Kidney (tissue), 14 donors: Measurements from ENCODE around the gene ARHGEF11. TPM values are rescaled to one million over a fixed set of nuclear protein-coding genes. Genes with fewer than 3 reads are reported as not detected.

Experiments used
- DNase-seq, 5 donors: peaks; one replicate each; pipeline ENCODE4 v3.0.0-alpha.2; 2013 to 2020
- FAIRE-seq: peaks from 2 replicates; lab custom pipeline; 2012; peaks lifted over from hg19 to GRCh38; lab: Jason Lieb, UNC
- H3K27ac ChIP-seq, 2 donors: one replicate each; pipeline ENCODE4 v1.7.0; 2013; ENCODE audit warnings: low read depth in 2 of 2, low read length in 2 of 2, inconsistent platforms in 1 of 2
- H3K27me3 ChIP-seq: one replicate; pipeline ENCODE4 v1.7.1; 2013; ENCODE audit warnings: low read length, inconsistent platforms; ENCODE audit not compliant: control insufficient read depth, insufficient read depth
- H3K36me3 ChIP-seq, 3 donors: one replicate each; pipeline versions ENCODE4 v1.7.0 to v1.7.1; 2013; ENCODE audit warnings: low read length in 3 of 3, control low read depth in 1 of 3, inconsistent platforms in 1 of 3; ENCODE audit not compliant: insufficient read depth in 3 of 3, control insufficient read depth in 2 of 3
- H3K4me1 ChIP-seq, 3 donors: one replicate each; pipeline versions ENCODE4 v1.7.0 to v1.7.1; 2013; ENCODE audit warnings: low read length in 3 of 3, inconsistent platforms in 1 of 3, low read depth in 1 of 3; ENCODE audit not compliant: control insufficient read depth in 2 of 3, insufficient read depth in 2 of 3
- H3K4me3 ChIP-seq, 3 donors: one replicate each; pipeline versions ENCODE4 v1.7.0 to v1.8.1; 2013; ENCODE audit warnings: low read length in 3 of 3, control low read depth in 1 of 3, inconsistent platforms in 1 of 3
- H3K9ac ChIP-seq, 3 donors: one replicate each; pipeline versions ENCODE4 v1.7.0 to v1.7.1; 2013; ENCODE audit warnings: low read length in 3 of 3, control low read depth in 1 of 3, inconsistent platforms in 1 of 3
- H3K9me3 ChIP-seq, 3 donors: one replicate each; pipeline versions ENCODE4 v1.7.0 to v1.7.1; 2013; ENCODE audit warnings: low read length in 3 of 3, control low read depth in 1 of 3, inconsistent platforms in 1 of 3; ENCODE audit not compliant: control insufficient read depth in 2 of 3, insufficient read depth in 1 of 3
- CTCF ChIP-seq: IDR thresholded peaks from 3 replicates; pipeline ENCODE4 v1.5.1; 2012; ENCODE audit warnings: mild to moderate bottlenecking, moderate library complexity, borderline replicate concordance; ENCODE audit not compliant: insufficient read depth; ENCODE audit errors: extremely low read depth
- intact Hi-C: fragments of 100-400 bp; cut with DNase I; formaldehyde crosslinking; loops from one replicate; pipeline ENCODE4 v1.11.1; 2022
- polyA plus RNA-seq: library from polyadenylated mRNA; stranded (reverse); fragments of 350-450 nt; fragmentation: Illumina TruSeq; extraction: RNeasy Lipid Tissue Mini Kit (QIAGEN cat#74804); gene quantifications from one replicate; pipeline ENCODE4 v1.2.3, GENCODE V29; 2014; ENCODE audit warnings: low read depth, low replicate concordance; ENCODE audit not compliant: insufficient read depth
- total RNA-seq: library from RNA; stranded (reverse); fragmentation: NEBNext Ultra II Directional; extraction: Animal tissue kit (Norgen Biotek cat#: 25700); gene quantifications from one replicate; pipeline ENCODE4 v1.2.1, GENCODE V29; 2021
- donor health status: control.
- donor health status: control.
- donor health status: control.
- donor health status: control.
- donor health status: control.
- donor health status: DM: yes; HTN: yes; CAD: no.
- donor health status: Normal renal cell carcinoma (clear cell type).

ARHGEF11 gene
- total and polyA plus RNA-seq, 2 donors from 2014 or later: 8.8 to 36.4 TPM

DNA sequence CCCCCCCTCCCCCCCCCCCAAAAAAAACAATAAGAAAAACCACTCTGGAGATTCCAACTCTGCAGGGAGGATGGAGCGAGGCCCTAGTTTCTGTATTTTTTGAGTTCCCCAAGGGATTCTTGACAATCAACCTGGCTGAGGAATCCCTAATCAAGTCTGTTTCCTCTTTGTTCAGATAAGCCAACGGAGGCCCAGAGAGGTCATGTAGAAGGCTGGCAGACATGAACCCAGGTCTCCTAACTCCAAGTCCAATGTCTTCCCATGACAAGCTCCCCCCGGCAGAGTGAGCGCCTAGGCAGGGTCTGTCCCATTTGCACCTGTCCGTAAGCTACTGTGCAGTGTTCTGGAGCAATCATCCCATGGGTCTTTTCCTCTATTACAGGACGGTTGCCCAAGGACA is 85.6 kb downstream of the ARHGEF11 start:
- intact Hi-C loops: no loop called here
- no peak for TF ChIP-seq CTCF
- no peak overlapping the region for H3K27ac ChIP-seq

GRCh38 chr1:156959414-156959813 is 86.1 kb downstream of the ARHGEF11 start:
- intact Hi-C loops: no loop called here
- FAIRE-seq: no peak
- no peaks in the 10 kb centered on the region for H3K27me3 ChIP-seq

More for the DNA sequence above, 85.6 kb downstream of the ARHGEF11 start:
- Histone ChIP-seq H3K4me1 (no peaks in the 10 kb centered on the region), H3K27me3 (no peaks in the 10 kb centered on the region), H3K4me3 (no peak overlapping the region), H3K36me3 (peaks cover 6 to 55% (median 37%) of the 10 kb centered on the region in 3 donors), H3K9me3 (no peaks in the 10 kb centered on the region), H3K9ac (no peak overlapping the region)
- DNase-seq: no peak
- no peak for FAIRE-seq

DNA sequence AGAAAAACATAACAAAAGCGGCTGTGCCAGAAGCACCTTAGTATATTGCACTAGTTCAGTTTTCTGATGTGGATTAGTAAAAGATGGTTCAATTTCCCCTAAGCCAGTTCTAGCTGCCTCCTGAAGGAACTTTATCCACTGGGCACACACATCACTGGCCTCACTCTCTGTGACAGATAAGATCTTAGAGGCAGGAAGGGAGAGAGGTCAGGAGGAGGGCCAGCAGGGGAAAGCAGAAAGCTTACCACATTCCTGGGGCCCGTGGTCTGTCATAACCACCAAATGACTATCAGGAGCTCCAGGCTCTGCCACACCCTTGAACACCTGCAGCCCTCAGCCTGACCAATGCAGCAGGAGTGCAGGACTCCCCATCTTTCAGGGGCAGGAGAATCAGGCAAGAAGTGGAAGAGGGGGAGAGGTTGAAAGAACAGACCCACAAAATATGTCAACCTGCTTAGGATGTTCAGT is 87.3 kb downstream of the ARHGEF11 start:
- Histone ChIP-seq H3K27ac (no peak overlapping the region), H3K4me1 (no peaks in the 10 kb centered on the region), H3K4me3 (no peak overlapping the region), H3K9me3 (no peaks in the 10 kb centered on the region), H3K27me3 (no peaks in the 10 kb centered on the region), H3K9ac (no peak overlapping the region), H3K36me3 (peaks cover 6 to 54% (median 39%) of the 10 kb centered on the region in 3 donors)
- FAIRE-seq: no peak
- DNase-seq: no peak
- no peak for TF ChIP-seq CTCF
- intact Hi-C loops: no loop called here

More at GRCh38 chr1:156959414-156959813, 86.1 kb downstream of the ARHGEF11 start:
- Histone ChIP-seq H3K27ac (no peak overlapping the region), H3K4me1 (no peaks in the 10 kb centered on the region), H3K9me3 (no peaks in the 10 kb centered on the region), H3K9ac (no peak overlapping the region), H3K36me3 (peaks cover 6 to 55% (median 39%) of the 10 kb centered on the region in 3 donors), H3K4me3 (no peak overlapping the region)
- TF ChIP-seq CTCF: no peak
- peak in 3 of 5 donors; percentile 21 to 33 (median 32) for DNase-seq

DNA sequence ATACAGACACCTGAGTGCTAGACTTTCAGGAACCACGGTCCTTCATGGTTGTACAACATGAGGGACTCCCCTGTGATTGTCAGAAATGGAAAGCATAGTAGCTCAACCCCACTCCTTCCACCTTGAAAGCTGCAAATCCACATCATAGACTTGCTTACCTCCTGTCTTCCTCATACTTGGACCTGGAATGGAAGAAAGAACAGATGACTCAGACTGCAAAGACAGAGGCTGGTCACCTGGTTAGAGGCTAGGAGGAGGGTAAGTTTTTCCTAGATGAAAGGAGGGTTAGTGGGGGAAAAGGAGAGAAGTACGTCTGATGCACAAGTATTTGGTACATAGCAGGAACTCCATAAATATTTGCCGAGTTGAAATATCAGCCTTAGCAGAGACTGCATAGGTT is 87.9 kb downstream of the ARHGEF11 start:
- TF ChIP-seq CTCF: no peak
- DNase-seq (no peak), FAIRE-seq (no peak)
- H3K4me1 ChIP-seq: no peaks in the 10 kb centered on the region
- no peak overlapping the region for H3K9ac ChIP-seq
- H3K4me3 ChIP-seq: no peak overlapping the region
- intact Hi-C loops: no loop called here
- no peaks in the 10 kb centered on the region for H3K9me3 ChIP-seq
- H3K36me3 ChIP-seq: peaks cover 6 to 53% (median 39%) of the 10 kb centered on the region in 3 donors
- H3K27ac ChIP-seq: no peak overlapping the region
- H3K27me3 ChIP-seq: no peaks in the 10 kb centered on the region
